PC-9 (cell line): Measurements from ENCODE around the gene SPI1. TPM values are rescaled to one million over a fixed set of nuclear protein-coding genes. Genes with fewer than 3 reads are reported as not detected.

Source experiments
- BruUV-seq: library from RNA; stranded (reverse); fragments of 400-500 nt; replicated peaks from 2 replicates; lab custom pipeline; 2021; lab: Mats Ljungman, UMichigan
- CTCF ChIA-PET: fragments of 300-600 bp; sonication (Branson Sonifier 250); formaldehyde crosslinking; loops from one replicate; lab custom pipeline; 2022; ENCODE audit warnings: antibody characterized with exemption; lab: Charles Lee
- POLR2A ChIA-PET: fragments of 300-600 bp; sonication (Branson Sonifier 250); formaldehyde crosslinking; loops from one replicate; lab custom pipeline; 2022; ENCODE audit warnings: antibody characterized with exemption; ENCODE audit not compliant: unreplicated experiment; lab: Charles Lee
- DNase-seq, 2 experiments: peaks; one replicate each; pipeline versions ENCODE4 v3.0.0 to v3.0.0-alpha.2; 2015 to 2022; ENCODE audit warnings: mixed read lengths in 1 of 2
- H2AFZ ChIP-seq: fragments of 200-600 bp; sonication (generic); 2 replicates; pipeline ENCODE4 v1.8.1; 2017; ENCODE audit warnings: antibody characterized with exemption
- H3F3A ChIP-seq: fragments of 200-600 bp; sonication (generic); 2 replicates; pipeline ENCODE4 v1.8.1; 2017; ENCODE audit warnings: antibody characterized with exemption, mild to moderate bottlenecking, low read depth; ENCODE audit not compliant: insufficient read depth
- H3K27ac ChIP-seq: fragments of 200-600 bp; sonication (generic); 2 replicates; pipeline ENCODE4 v1.6.1; 2016; ENCODE audit warnings: mixed run types
- H3K27me3 ChIP-seq: fragments of 200-600 bp; sonication (generic); 2 replicates; pipeline ENCODE4 v1.6.1; 2016; ENCODE audit warnings: low read depth, mixed run types; ENCODE audit not compliant: insufficient read depth
- H3K36me3 ChIP-seq: fragments of 200-600 bp; sonication (generic); 2 replicates; pipeline ENCODE4 v1.6.1; 2016; ENCODE audit warnings: low read depth, mixed run types
- H3K4me1 ChIP-seq: fragments of 200-600 bp; sonication (generic); replicated peaks from 2 replicates; pipeline ENCODE4 v1.6.1; 2016; ENCODE audit warnings: mixed run types; ENCODE audit not compliant: insufficient read depth
- H3K4me2 ChIP-seq: fragments of 200-600 bp; sonication (generic); 2 replicates; pipeline ENCODE4 v1.6.1; 2017; ENCODE audit warnings: mixed run types
- H3K4me3 ChIP-seq: fragments of 200-600 bp; sonication (generic); 2 replicates; pipeline ENCODE4 v1.6.1; 2016; ENCODE audit warnings: mixed run types
- H3K79me2 ChIP-seq: fragments of 200-600 bp; sonication (generic); 2 replicates; pipeline ENCODE4 v1.6.1; 2017; ENCODE audit warnings: low read depth, mixed run types
- H3K9me2 ChIP-seq: fragments of 200-600 bp; sonication (generic); 2 replicates; pipeline ENCODE4 v1.8.1; 2017; ENCODE audit warnings: mild to moderate bottlenecking; ENCODE audit not compliant: insufficient read depth
- H3K9me3 ChIP-seq: fragments of 200-600 bp; sonication (generic); 2 replicates; pipeline ENCODE4 v1.8.1; 2016; ENCODE audit warnings: low read depth; ENCODE audit not compliant: insufficient read depth
- H4K20me1 ChIP-seq: fragments of 200-600 bp; sonication (generic); 2 replicates; pipeline ENCODE4 v1.8.1; 2017; ENCODE audit not compliant: insufficient read depth
- EZH2 ChIP-seq: fragments of 200-600 bp; sonication (generic); IDR thresholded peaks from 2 replicates; pipeline ENCODE4 v1.8.0; 2017; ENCODE audit warnings: antibody characterized with exemption, low read depth
- intact Hi-C: fragments of 100-400 bp; cut with micrococcal nuclease; formaldehyde crosslinking; loops from one replicate; pipeline ENCODE4 v1.10.0; 2022; ENCODE audit not compliant: unreplicated experiment
- total RNA-seq: library from RNA; stranded (reverse); gene quantifications from 2 replicates; pipeline ENCODE4 v1.2.3, GENCODE V29; 2021
- TF ChIP-seq, protein P1 (sequence below): fragments of 200-600 bp; sonication (generic); conservative IDR thresholded peaks from 2 replicates; pipeline ENCODE4 v1.6.1; 2017; ENCODE audit warnings: mixed run types, antibody characterized with exemption, mild to moderate bottlenecking, moderate library complexity

Gene SPI1
- total RNA-seq, 1 experiment from 2014 or later = not detected

- Histone ChIP-seq H3K9me2 (no peaks in the 10 kb centered on the region), H3K4me1 (peaks cover 28% of the 10 kb centered on the region), H4K20me1 (no peaks in the 10 kb centered on the region; the same call in 1 of the 2 replicates), H3F3A (peaks cover 34% of the 10 kb centered on the region), H3K27me3 (no peaks in the 10 kb centered on the region), H3K4me3 (peak overlapping the region; percentile 59), H2AFZ (peak overlapping the region; percentile 83), H3K36me3 (no peaks in the 10 kb centered on the region), H3K27ac (peak overlapping the region; percentile 71), H3K4me2 (peak overlapping the region; percentile 80), H3K9me3 (no peaks in the 10 kb centered on the region), H3K79me2 (no peaks in the 10 kb centered on the region)
- TF ChIP-seq EZH2 = no peak
- TF ChIP-seq, protein P1, sequence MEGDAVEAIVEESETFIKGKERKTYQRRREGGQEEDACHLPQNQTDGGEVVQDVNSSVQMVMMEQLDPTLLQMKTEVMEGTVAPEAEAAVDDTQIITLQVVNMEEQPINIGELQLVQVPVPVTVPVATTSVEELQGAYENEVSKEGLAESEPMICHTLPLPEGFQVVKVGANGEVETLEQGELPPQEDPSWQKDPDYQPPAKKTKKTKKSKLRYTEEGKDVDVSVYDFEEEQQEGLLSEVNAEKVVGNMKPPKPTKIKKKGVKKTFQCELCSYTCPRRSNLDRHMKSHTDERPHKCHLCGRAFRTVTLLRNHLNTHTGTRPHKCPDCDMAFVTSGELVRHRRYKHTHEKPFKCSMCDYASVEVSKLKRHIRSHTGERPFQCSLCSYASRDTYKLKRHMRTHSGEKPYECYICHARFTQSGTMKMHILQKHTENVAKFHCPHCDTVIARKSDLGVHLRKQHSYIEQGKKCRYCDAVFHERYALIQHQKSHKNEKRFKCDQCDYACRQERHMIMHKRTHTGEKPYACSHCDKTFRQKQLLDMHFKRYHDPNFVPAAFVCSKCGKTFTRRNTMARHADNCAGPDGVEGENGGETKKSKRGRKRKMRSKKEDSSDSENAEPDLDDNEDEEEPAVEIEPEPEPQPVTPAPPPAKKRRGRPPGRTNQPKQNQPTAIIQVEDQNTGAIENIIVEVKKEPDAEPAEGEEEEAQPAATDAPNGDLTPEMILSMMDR = no peak
- CTCF ChIA-PET = no interaction called here
- intact Hi-C loops = loop anchor here (5.0 kb wide), 2 partner anchors 150 to 160 kb away; partner anchors contain the start of genes NR1H3 and PTPMT1
- POLR2A ChIA-PET = interaction anchor here (0.7 kb wide), 1 partner anchor 19 kb away, joined by 3 read pairs; no protein-coding TSS in a partner anchor
- peak in 1 of 2 experiments; percentile 33 for DNase-seq
- BruUV-seq = no TSS peak
These were observed 28.8 kb upstream of the SPI1 start for GRCh38 chr11:47406896-47407745.

DNA sequence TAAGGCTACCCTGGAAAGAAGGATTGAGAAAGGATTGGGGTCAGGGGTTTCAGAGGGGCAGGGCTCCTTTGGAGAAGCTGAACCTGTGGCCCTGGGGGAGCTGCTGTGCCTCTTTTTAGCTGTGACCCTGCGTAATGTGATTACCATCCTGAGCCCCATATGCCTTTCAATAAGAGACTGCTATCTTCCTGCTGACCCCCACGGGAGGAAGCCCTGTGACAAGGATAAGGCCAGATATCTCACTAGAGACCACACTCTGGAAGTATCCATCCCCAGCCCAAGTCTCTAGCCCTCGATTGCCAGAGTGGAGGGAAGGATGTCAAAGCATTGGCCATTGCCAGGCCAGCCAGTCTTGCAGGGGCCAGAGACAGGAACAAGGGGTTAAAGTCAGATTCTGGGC, 25.2 kb upstream of the SPI1 start:
- ChIA-PET CTCF (no interaction called here), POLR2A (interaction anchor here (0.6 kb wide), 1 partner anchor 130 kb away, joined by 3 read pairs; no protein-coding TSS in a partner anchor)
- Histone ChIP-seq H4K20me1 (no peaks in the 10 kb centered on the region), H3K27me3 (no peaks in the 10 kb centered on the region), H2AFZ (no peak overlapping the region), H3K4me2 (no peak overlapping the region), H3K27ac (no peak overlapping the region), H3F3A (peaks cover 25% of the 10 kb centered on the region), H3K36me3 (no peaks in the 10 kb centered on the region), H3K4me3 (no peak overlapping the region), H3K9me3 (no peaks in the 10 kb centered on the region), H3K79me2 (no peaks in the 10 kb centered on the region), H3K4me1 (peaks cover 11% of the 10 kb centered on the region), H3K9me2 (no peaks in the 10 kb centered on the region)
- TF ChIP-seq, protein P1 = no peak
- TF ChIP-seq EZH2 = no peak
- intact Hi-C loops = no loop called here
- no TSS peak for BruUV-seq
- DNase-seq = peak in 1 of 2 experiments; percentile 24

- no TSS peak for BruUV-seq
- H3K4me1 ChIP-seq = peaks cover 11% of the 10 kb centered on the region
- H3K4me3 ChIP-seq = no peak overlapping the region
- no peaks in the 10 kb centered on the region for H3K9me2 ChIP-seq
- H3K27ac ChIP-seq = no peak overlapping the region
- no peaks in the 10 kb centered on the region for H3K9me3 ChIP-seq
- intact Hi-C loops = no loop called here
- H3F3A ChIP-seq = peaks cover 24% of the 10 kb centered on the region
- ChIA-PET CTCF (interaction anchor here (1.0 kb wide), 1 partner anchor 30 kb away, joined by 14 read pairs; no protein-coding TSS in a partner anchor), POLR2A (interaction anchor here (0.6 kb wide), 1 partner anchor 130 kb away, joined by 3 read pairs; no protein-coding TSS in a partner anchor)
- TF ChIP-seq, protein P1 = no peak
- TF ChIP-seq EZH2 = no peak
- H3K79me2 ChIP-seq = no peaks in the 10 kb centered on the region
- H3K4me2 ChIP-seq = no peak overlapping the region
- no peak for DNase-seq
- H4K20me1 ChIP-seq = no peaks in the 10 kb centered on the region
- no peak overlapping the region for H2AFZ ChIP-seq
- no peaks in the 10 kb centered on the region for H3K27me3 ChIP-seq
- no peaks in the 10 kb centered on the region for H3K36me3 ChIP-seq
These were observed 24.8 kb upstream of the SPI1 start for GRCh38 chr11:47403135-47403534.
